T-cell (primary cell): ENCODE data around the gene LPCAT4. TPM values are rescaled to one million over a fixed set of nuclear protein-coding genes. Genes with fewer than 3 reads are reported as not detected.

Experiments used
- ATAC-seq, 4 experiments: fragments of 200-7000 bp in 3 of 4; fragments of 150-1000 bp in 1 of 4; cut with Tn5 transposase; replicated peaks in 1 of 4; 1 replicate in 3 of 4; 2 replicates in 1 of 4; pipeline ENCODE4 v1.10.0; 2021; ENCODE audit warnings: moderate library complexity in 3 of 4, mild to moderate bottlenecking in 2 of 4, moderate number of reproducible peaks in 1 of 4
- CTCF ChIA-PET, 2 donors: fragments of 300-600 bp; sonication (Branson Sonifier 250); formaldehyde crosslinking; loops; one replicate each; lab custom pipeline; 2022; ENCODE audit warnings: antibody characterized with exemption in 2 of 2; lab: Charles Lee
- POLR2A ChIA-PET, 2 donors: fragments of 300-600 bp; sonication (Branson Sonifier 250); formaldehyde crosslinking; loops; one replicate each; lab custom pipeline; 2022; ENCODE audit warnings: antibody characterized with exemption in 2 of 2; lab: Charles Lee
- DNase-seq, 35 experiments: peaks; one replicate each; pipeline versions ENCODE4 v3.0.0 to v3.0.0-alpha.2; 2013 to 2023
- H3K27ac ChIP-seq: one replicate; pipeline ENCODE4 v1.5.1; 2013; ENCODE audit warnings: low read length
- H3K27me3 ChIP-seq, 2 experiments: replicated peaks in 1 of 2; 1 replicate in 1 of 2; 2 replicates in 1 of 2; pipeline versions ENCODE4 v1.6.1 to v1.7.0; 2013; ENCODE audit warnings: low read length in 1 of 2, mixed read lengths in 1 of 2; ENCODE audit not compliant: control insufficient read depth in 2 of 2, insufficient read depth in 2 of 2; ENCODE audit errors: extremely low read depth in 1 of 2
- H3K36me3 ChIP-seq, 2 donors: 1 replicate in 1 of 2; 2 replicates in 1 of 2; pipeline versions ENCODE4 v1.6.1 to v1.7.0; 2013; ENCODE audit warnings: low read length in 1 of 2; ENCODE audit not compliant: control insufficient read depth in 2 of 2, insufficient read depth in 1 of 2; ENCODE audit errors: extremely low read depth in 1 of 2
- H3K4me1 ChIP-seq, 2 experiments: 1 replicate in 1 of 2; 2 replicates in 1 of 2; pipeline versions ENCODE4 v1.6.1 to v1.7.0; 2013; ENCODE audit warnings: low read length in 2 of 2, mixed read lengths in 1 of 2; ENCODE audit not compliant: insufficient read depth in 2 of 2, control insufficient read depth in 1 of 2; ENCODE audit errors: extremely low read depth in 1 of 2
- H3K4me3 ChIP-seq, 2 donors: 1 replicate in 1 of 2; 2 replicates in 1 of 2; pipeline versions ENCODE4 v1.5.1 to v1.7.0; 2013; ENCODE audit warnings: mild to moderate bottlenecking in 2 of 2, low read length in 1 of 2, moderate library complexity in 1 of 2; ENCODE audit not compliant: control insufficient read depth in 1 of 2; ENCODE audit errors: extremely low read depth in 1 of 2
- H3K9me3 ChIP-seq: 2 replicates; pipeline ENCODE4 v1.7.0; 2013
- H3K27ac Mint-ChIP-seq, 2 donors: one replicate each; pipeline ENCODE4 v1.8.0; 2020 to 2021; ENCODE audit warnings: mild to moderate bottlenecking in 2 of 2, mixed read lengths in 2 of 2
- H3K27me3 Mint-ChIP-seq, 2 donors: one replicate each; pipeline ENCODE4 v1.8.0; 2021 to 2022; ENCODE audit warnings: mixed read lengths in 2 of 2
- H3K36me3 Mint-ChIP-seq: one replicate; pipeline ENCODE4 v1.8.0; 2021; ENCODE audit warnings: mixed read lengths
- H3K4me1 Mint-ChIP-seq, 3 donors: one replicate each; pipeline ENCODE4 v1.8.0; 2020 to 2022; ENCODE audit warnings: mixed read lengths in 3 of 3, mild to moderate bottlenecking in 1 of 3
- H3K4me3 Mint-ChIP-seq, 3 donors: one replicate each; pipeline ENCODE4 v1.8.0; 2020 to 2022; ENCODE audit warnings: mild to moderate bottlenecking in 3 of 3, mixed read lengths in 3 of 3, moderate library complexity in 3 of 3
- H3K9me3 Mint-ChIP-seq, 3 donors: one replicate each; pipeline ENCODE4 v1.8.0; 2020 to 2022; ENCODE audit warnings: mixed read lengths in 3 of 3
- WGBS: methylation state at CpG from one replicate; pipeline ENCODE4 v1.1.5; 2013; ENCODE audit warnings: missing lambda C conversion rate; ENCODE audit not compliant: insufficient coverage; 5-methylcytosine and 5-hydroxymethylcytosine counted together
- total RNA-seq, 35 experiments: library from RNA in 6 of 35; stranded (reverse) in 6 of 35; fragments of 120-200 nt in 1 of 35; gene quantifications; one replicate each; pipeline versions ENCODE4 v1.2.1 to v1.2.4 and lab custom pipeline; 2013 to 2026

The LPCAT4 gene
- total RNA-seq, 5 donors from 2014 or later (not counting 1 experiment from before 2014, with no cell fraction given), result 60.8 to 115 (median 91.1) TPM

DNA sequence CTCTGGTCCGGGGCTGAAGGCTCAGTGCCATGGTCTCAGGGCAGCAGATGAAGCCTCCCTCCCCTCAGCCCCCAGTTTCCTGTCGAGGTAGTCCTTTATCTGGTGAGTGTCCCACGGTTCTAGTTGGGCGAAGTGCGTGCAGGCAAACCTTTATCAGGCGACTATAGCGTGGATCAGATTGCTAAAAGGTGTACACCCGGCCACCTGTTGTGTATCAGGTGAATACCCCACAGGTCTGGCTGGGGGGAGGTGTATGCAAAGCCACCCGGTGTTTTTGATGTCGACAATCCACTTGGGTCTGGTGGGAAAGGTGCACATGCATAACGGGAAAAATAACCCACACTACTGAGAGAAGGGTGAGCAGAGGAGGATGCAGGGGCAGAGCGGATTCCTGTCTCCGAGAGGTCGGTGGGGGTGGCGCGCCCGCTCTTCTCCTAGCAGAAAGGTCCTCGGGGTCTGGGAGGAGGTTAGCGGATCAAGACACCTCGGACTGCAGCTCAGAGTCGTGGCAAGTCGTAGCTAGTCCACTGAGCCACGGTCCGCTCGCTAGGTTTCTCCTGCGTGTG is 29.9 kb downstream of the LPCAT4 start:
- no peaks in the 10 kb centered on the region for H3K9me3 ChIP-seq
- peak; percentile 10 to 38 (median 25) for ATAC-seq
- H3K4me3 ChIP-seq, result peak overlapping the region; percentile 74 to 99
- WGBS, result under 1% methylated on average over 21 of the region's 26 CpGs
- Mint-ChIP-seq H3K4me1 (peaks cover 61 to 74% (median 66%) of the 10 kb centered on the region in 3 donors), H3K4me3 (peak overlapping the region; percentile 97 to 100 (median 97)), H3K27ac (peak overlapping the region; percentile 96 to 100), H3K9me3 (no peaks in the 10 kb centered on the region), H3K27me3 (no peaks in the 10 kb centered on the region), H3K36me3 (peaks cover 15% of the 10 kb centered on the region)
- peak overlapping the region; percentile 82 for H3K27ac ChIP-seq
- no peaks in the 10 kb centered on the region for H3K27me3 ChIP-seq
- H3K4me1 ChIP-seq, result peaks cover 43 to 50% of the 10 kb centered on the region in 2 experiments
- peak in 17 of 35 experiments; percentile 4 to 44 (median 16) for DNase-seq
- ChIA-PET CTCF (interaction anchor here in 1 of 2 donors (0.8 to 2.8 kb wide), 3 partner anchors 9 to 96 kb away, joined by 4 to 20 read pairs (median 5); partner anchors contain the start of gene LPCAT4), POLR2A (interaction anchor here in 1 of 2 donors (1.1 kb wide), 1 partner anchor 9 kb away, joined by 4 read pairs; no protein-coding TSS in a partner anchor)
- H3K36me3 ChIP-seq, result peaks cover 0 to 18% of the 10 kb centered on the region in 2 donors

GRCh38 chr15:34336231-34336990 is 30.6 kb downstream of the LPCAT4 start:
- POLR2A ChIA-PET, result interaction anchor here in 1 of 2 donors (1.1 kb wide), 1 partner anchor 8 kb away, joined by 4 read pairs; no protein-coding TSS in a partner anchor
- peaks cover 41 to 46% of the 10 kb centered on the region in 2 experiments for H3K4me1 ChIP-seq
- no peaks in the 10 kb centered on the region for H3K9me3 ChIP-seq
- Mint-ChIP-seq H3K9me3 (no peaks in the 10 kb centered on the region), H3K27ac (peak overlapping the region; percentile 96 to 100), H3K27me3 (no peaks in the 10 kb centered on the region), H3K36me3 (peaks cover 13% of the 10 kb centered on the region), H3K4me3 (peak overlapping the region; percentile 97 to 100 (median 97)), H3K4me1 (peaks cover 61 to 73% (median 65%) of the 10 kb centered on the region in 3 donors)
- DNase-seq, result peak in 1 of 35 experiments; percentile 32
- CTCF ChIA-PET, result interaction anchor here in 1 of 2 donors (1.6 to 2.8 kb wide), 2 partner anchors 31 to 95 kb away, joined by 5 to 20 read pairs; partner anchors contain the start of gene LPCAT4
- H3K36me3 ChIP-seq, result peaks cover 0 to 13% of the 10 kb centered on the region in 2 donors
- no peak for ATAC-seq
- 50% methylated on average over 12 of the region's 16 CpGs for whole genome bisulfite sequencing
- H3K4me3 ChIP-seq, result peak overlapping the region; percentile 74 to 99
- peak overlapping the region; percentile 82 for H3K27ac ChIP-seq
- H3K27me3 ChIP-seq, result no peaks in the 10 kb centered on the region

- Mint-ChIP-seq H3K9me3 (no peaks in the 10 kb centered on the region), H3K27me3 (no peaks in the 10 kb centered on the region), H3K36me3 (peaks cover 11% of the 10 kb centered on the region), H3K27ac (peak overlapping the region; percentile 96 to 100), H3K4me3 (peak overlapping the region; percentile 97 to 100 (median 97)), H3K4me1 (peaks cover 65 to 72% (median 68%) of the 10 kb centered on the region in 3 donors)
- ChIA-PET CTCF (no interaction called here), POLR2A (no interaction called here)
- no peak for ATAC-seq
- WGBS, result no CpG with 5 or more reads among the region's 3 CpGs
- peak overlapping the region; percentile 51 to 99 for H3K4me3 ChIP-seq
- peaks cover 0 to 8% of the 10 kb centered on the region in 2 donors for H3K36me3 ChIP-seq
- peaks cover 37 to 53% of the 10 kb centered on the region in 2 experiments for H3K4me1 ChIP-seq
- no peaks in the 10 kb centered on the region for H3K9me3 ChIP-seq
- H3K27ac ChIP-seq, result peak overlapping the region; percentile 82
- no peaks in the 10 kb centered on the region for H3K27me3 ChIP-seq
- peak in 1 of 35 experiments; percentile 51 for DNase-seq
Observed at GRCh38 chr15:34335176-34336032, 31.6 kb downstream of the LPCAT4 start.

DNA sequence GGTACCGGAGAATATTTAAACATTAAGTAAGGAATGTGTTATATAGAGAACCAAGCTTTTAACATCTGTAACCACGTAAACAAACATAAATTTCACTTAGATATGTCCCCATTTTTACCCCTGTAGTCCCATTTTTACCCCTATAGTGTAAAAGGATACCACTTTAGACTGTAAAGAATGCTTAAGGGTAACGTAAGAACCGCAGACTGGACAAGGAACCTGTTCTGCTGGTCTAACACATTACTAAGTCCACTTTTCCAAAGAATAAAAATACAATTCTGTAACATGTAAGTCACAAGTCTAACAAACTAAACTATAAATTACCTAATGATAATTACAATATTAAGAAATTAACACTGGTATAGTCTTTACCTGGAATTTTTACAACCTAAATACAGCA is 32.3 kb downstream of the LPCAT4 start:
- Mint-ChIP-seq H3K36me3 (peaks cover 7% of the 10 kb centered on the region), H3K27me3 (no peaks in the 10 kb centered on the region), H3K4me1 (peaks cover 63 to 75% (median 71%) of the 10 kb centered on the region in 3 donors), H3K4me3 (peak overlapping the region; percentile 97 to 100 (median 97)), H3K9me3 (no peaks in the 10 kb centered on the region), H3K27ac (peak overlapping the region; percentile 96 to 100)
- Histone ChIP-seq H3K4me3 (peak overlapping the region; percentile 29 to 99), H3K36me3 (peaks cover 0 to 5% of the 10 kb centered on the region in 2 donors), H3K4me1 (peaks cover 37 to 52% of the 10 kb centered on the region in 2 experiments), H3K9me3 (no peaks in the 10 kb centered on the region), H3K27ac (peak overlapping the region; percentile 82), H3K27me3 (no peaks in the 10 kb centered on the region)
- ATAC-seq (no peak), DNase-seq (no peak)
- WGBS, result no CpG with 5 or more reads among the region's 4 CpGs
- POLR2A ChIA-PET, result no interaction called here
- CTCF ChIA-PET, result interaction anchor here in 1 of 2 donors (1.1 kb wide), 1 partner anchor 53 kb away, joined by 4 read pairs; no protein-coding TSS in a partner anchor

GRCh38 chr15:34332553-34333120 is 34.4 kb downstream of the LPCAT4 start:
- WGBS, result no CpG with 5 or more reads among the region's 6 CpGs
- no peaks in the 10 kb centered on the region for H3K27me3 Mint-ChIP-seq
- H3K9me3 Mint-ChIP-seq, result no peaks in the 10 kb centered on the region
- CTCF ChIA-PET, result interaction anchor here (0.6 to 1.3 kb wide), 4 partner anchors 10 to 91 kb away, joined by 3 read pairs; partner anchors contain the start of genes LPCAT4 (in 1 of the 2), NOP10 (in 1 of the 2) and NUTM1 (in 1 of the 2)
- H3K27ac ChIP-seq, result peak overlapping the region; percentile 30
- peak overlapping the region; percentile 77 to 86 for H3K27ac Mint-ChIP-seq
- DNase-seq (no peak), ATAC-seq (no peak)
- H3K4me3 ChIP-seq, result no peak overlapping the region
- no peaks in the 10 kb centered on the region for H3K36me3 ChIP-seq
- POLR2A ChIA-PET, result no interaction called here
- no peaks in the 10 kb centered on the region for H3K9me3 ChIP-seq
- H3K36me3 Mint-ChIP-seq, result peaks cover 7% of the 10 kb centered on the region
- H3K27me3 ChIP-seq, result no peaks in the 10 kb centered on the region
- H3K4me3 Mint-ChIP-seq, result peak overlapping the region in 1 of 3 donors; percentile 97
- peaks cover 73 to 94% (median 84%) of the 10 kb centered on the region in 3 donors for H3K4me1 Mint-ChIP-seq
- H3K4me1 ChIP-seq, result peaks cover 51 to 55% of the 10 kb centered on the region in 2 experiments
